Smooth muscle cell (in vitro differentiated cells): Measurements from ENCODE around the gene MAP4K4. TPM values are rescaled to one million over a fixed set of nuclear protein-coding genes. Genes with fewer than 3 reads are reported as not detected.

Source experiments
- DNase-seq: peaks from one replicate; lab custom pipeline; 2025; ENCODE audit not compliant: unreplicated experiment; lab: John Stamatoyannopoulos, UW
- H2AFZ ChIP-seq: fragments of 200-600 bp; sonication (generic); 2 replicates; pipeline ENCODE4 v1.6.0; 2016; ENCODE audit warnings: antibody characterized with exemption, low read depth, mild to moderate bottlenecking
- H3F3A ChIP-seq: fragments of 200-600 bp; sonication (generic); 2 replicates; pipeline ENCODE4 v1.6.0; 2017; ENCODE audit warnings: antibody characterized with exemption, low read depth
- H3K27ac ChIP-seq: fragments of 200-600 bp; sonication (generic); 2 replicates; pipeline ENCODE4 v1.5.1; 2016; ENCODE audit warnings: low read depth, mild to moderate bottlenecking
- H3K27me3 ChIP-seq: fragments of 200-600 bp; sonication (generic); 2 replicates; pipeline ENCODE4 v1.6.1; 2016; ENCODE audit warnings: low read depth, mild to moderate bottlenecking
- H3K36me3 ChIP-seq: fragments of 200-600 bp; sonication (generic); 2 replicates; pipeline ENCODE4 v1.5.1; 2016; ENCODE audit warnings: low read depth
- H3K4me1 ChIP-seq: fragments of 200-600 bp; sonication (generic); 2 replicates; pipeline ENCODE4 v1.5.1; 2016; ENCODE audit warnings: low read depth
- H3K4me2 ChIP-seq: fragments of 200-600 bp; sonication (generic); 2 replicates; pipeline ENCODE4 v1.6.0; 2016; ENCODE audit warnings: mild to moderate bottlenecking
- H3K4me3 ChIP-seq: fragments of 200-600 bp; sonication (generic); 2 replicates; pipeline ENCODE4 v1.5.1; 2016; ENCODE audit warnings: mild to moderate bottlenecking
- H3K79me2 ChIP-seq: fragments of 200-600 bp; sonication (generic); 2 replicates; pipeline ENCODE4 v1.6.0; 2016; ENCODE audit warnings: low read depth, mild to moderate bottlenecking
- H3K9ac ChIP-seq: fragments of 200-600 bp; sonication (generic); 2 replicates; pipeline ENCODE4 v1.6.0; 2016; ENCODE audit warnings: low read depth
- H3K9me3 ChIP-seq: fragments of 200-600 bp; sonication (generic); replicated peaks from 2 replicates; pipeline ENCODE4 v1.5.1; 2016; ENCODE audit warnings: low read depth
- H4K20me1 ChIP-seq: fragments of 200-600 bp; sonication (generic); 2 replicates; pipeline ENCODE4 v1.6.0; 2016; ENCODE audit warnings: low read depth
- WGBS: methylation state at CpG from one replicate; pipeline ENCODE4 v1.1.7; 2016; ENCODE audit warnings: low lambda C conversion rate; 5-methylcytosine and 5-hydroxymethylcytosine counted together
- polyA plus RNA-seq: library from polyadenylated mRNA; unstranded; fragments of >200 nt; fragmentation: Nextera tagmentation; extraction: Ambion mirVana; gene quantifications from 2 replicates; pipeline ENCODE4 v1.2.1, GENCODE V29; 2016
- total RNA-seq: library from RNA; depleted of rRNA; stranded (reverse); fragments of >200 nt; gene quantifications from 2 replicates; pipeline ENCODE4 v1.2.3, GENCODE V29; 2014
- TF ChIP-seq, protein P1 (sequence below): fragments of 200-600 bp; sonication (generic); IDR thresholded peaks from 2 replicates; pipeline ENCODE4 v1.5.1; 2017; ENCODE audit warnings: borderline replicate concordance, mild to moderate bottlenecking, antibody characterized with exemption; ENCODE audit not compliant: insufficient read depth, poor library complexity, severe bottlenecking

The MAP4K4 gene
- total and polyA plus RNA-seq, 2 experiments from 2014 or later = 68.9 to 107 TPM

DNA sequence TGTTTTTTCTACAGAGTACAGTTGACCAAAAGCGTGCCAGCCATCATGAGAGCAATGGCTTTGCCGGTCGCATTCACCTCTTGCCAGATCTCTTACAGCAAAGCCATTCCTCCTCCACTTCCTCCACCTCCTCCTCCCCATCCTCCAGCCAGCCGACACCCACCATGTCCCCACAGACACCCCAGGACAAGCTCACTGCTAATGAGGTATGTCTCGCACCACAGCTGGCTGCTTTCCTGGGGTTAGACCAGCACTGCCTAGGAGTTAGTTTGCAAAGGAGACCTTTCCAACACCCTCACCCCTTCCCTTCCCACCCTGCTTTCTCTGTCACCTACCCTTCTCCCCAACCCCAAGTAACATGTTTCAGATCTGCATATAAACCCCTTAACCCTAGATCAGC lies 174.0 kb downstream of the MAP4K4 start:
- 100% methylated on average over 5 of the region's 5 CpGs for WGBS
- TF ChIP-seq, protein P1, sequence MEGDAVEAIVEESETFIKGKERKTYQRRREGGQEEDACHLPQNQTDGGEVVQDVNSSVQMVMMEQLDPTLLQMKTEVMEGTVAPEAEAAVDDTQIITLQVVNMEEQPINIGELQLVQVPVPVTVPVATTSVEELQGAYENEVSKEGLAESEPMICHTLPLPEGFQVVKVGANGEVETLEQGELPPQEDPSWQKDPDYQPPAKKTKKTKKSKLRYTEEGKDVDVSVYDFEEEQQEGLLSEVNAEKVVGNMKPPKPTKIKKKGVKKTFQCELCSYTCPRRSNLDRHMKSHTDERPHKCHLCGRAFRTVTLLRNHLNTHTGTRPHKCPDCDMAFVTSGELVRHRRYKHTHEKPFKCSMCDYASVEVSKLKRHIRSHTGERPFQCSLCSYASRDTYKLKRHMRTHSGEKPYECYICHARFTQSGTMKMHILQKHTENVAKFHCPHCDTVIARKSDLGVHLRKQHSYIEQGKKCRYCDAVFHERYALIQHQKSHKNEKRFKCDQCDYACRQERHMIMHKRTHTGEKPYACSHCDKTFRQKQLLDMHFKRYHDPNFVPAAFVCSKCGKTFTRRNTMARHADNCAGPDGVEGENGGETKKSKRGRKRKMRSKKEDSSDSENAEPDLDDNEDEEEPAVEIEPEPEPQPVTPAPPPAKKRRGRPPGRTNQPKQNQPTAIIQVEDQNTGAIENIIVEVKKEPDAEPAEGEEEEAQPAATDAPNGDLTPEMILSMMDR = no peak
- no peak for DNase-seq
- Histone ChIP-seq H4K20me1 (peaks cover 16% of the 10 kb centered on the region), H3K9ac (no peak overlapping the region), H3K9me3 (no peaks in the 10 kb centered on the region), H3K79me2 (no peaks in the 10 kb centered on the region), H3F3A (peaks cover 3% of the 10 kb centered on the region), H3K27me3 (no peaks in the 10 kb centered on the region), H2AFZ (no peak overlapping the region), H3K4me3 (no peak overlapping the region), H3K27ac (no peak overlapping the region), H3K4me2 (no peak overlapping the region), H3K36me3 (peaks cover 52% of the 10 kb centered on the region), H3K4me1 (no peaks in the 10 kb centered on the region)

- Histone ChIP-seq H3K27ac (no peak overlapping the region), H4K20me1 (peaks cover 16% of the 10 kb centered on the region), H3K4me1 (no peaks in the 10 kb centered on the region), H3K4me3 (no peak overlapping the region), H3K36me3 (peaks cover 53% of the 10 kb centered on the region), H2AFZ (no peak overlapping the region), H3K79me2 (no peaks in the 10 kb centered on the region), H3K9ac (no peak overlapping the region), H3K27me3 (no peaks in the 10 kb centered on the region), H3K4me2 (no peak overlapping the region), H3F3A (peaks cover 3% of the 10 kb centered on the region), H3K9me3 (no peaks in the 10 kb centered on the region)
- no peak for DNase-seq
- TF ChIP-seq, protein P1 = no peak
- WGBS = 93% methylated on average over 3 of the region's 3 CpGs
Measured at GRCh38 chr2:101872480-101872879, 175.0 kb downstream of the MAP4K4 start.

DNA sequence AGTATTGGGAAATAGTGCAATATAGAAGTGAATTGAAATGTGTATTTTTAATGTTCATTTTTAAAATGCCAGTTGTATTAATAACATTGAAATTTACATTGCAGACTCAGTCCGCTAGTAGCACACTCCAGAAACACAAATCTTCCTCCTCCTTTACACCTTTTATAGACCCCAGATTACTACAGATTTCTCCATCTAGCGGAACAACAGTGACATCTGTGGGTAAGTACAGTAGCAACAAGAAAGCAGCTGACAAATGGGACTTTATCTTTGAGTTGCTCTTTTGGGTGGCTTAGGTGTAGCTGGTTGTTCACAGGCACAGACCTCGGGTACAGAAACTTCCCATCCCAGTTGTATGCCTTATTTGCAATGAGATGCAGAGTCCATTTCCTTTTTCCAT lies 176.0 kb downstream of the MAP4K4 start:
- peaks cover 55% of the 10 kb centered on the region for H3K36me3 ChIP-seq
- no peaks in the 10 kb centered on the region for H3K27me3 ChIP-seq

DNA sequence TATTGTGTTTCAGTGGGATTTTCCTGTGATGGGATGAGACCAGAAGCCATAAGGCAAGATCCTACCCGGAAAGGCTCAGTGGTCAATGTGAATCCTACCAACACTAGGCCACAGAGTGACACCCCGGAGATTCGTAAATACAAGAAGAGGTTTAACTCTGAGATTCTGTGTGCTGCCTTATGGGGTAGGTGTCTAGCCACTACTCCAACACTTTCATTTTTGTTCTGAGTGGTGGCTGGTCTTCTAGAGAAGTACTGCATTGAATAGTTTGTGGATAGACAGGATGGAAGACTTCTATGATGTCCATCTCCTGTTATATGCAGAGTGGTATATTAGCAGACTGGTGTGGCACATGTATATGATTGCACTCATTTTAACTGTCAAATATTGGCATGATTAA lies 176.6 kb downstream of the MAP4K4 start:
- Histone ChIP-seq H4K20me1 (peaks cover 16% of the 10 kb centered on the region), H3K4me3 (no peak overlapping the region), H3K9me3 (no peaks in the 10 kb centered on the region), H3K4me2 (no peak overlapping the region), H3K79me2 (no peaks in the 10 kb centered on the region), H2AFZ (no peak overlapping the region), H3K36me3 (peaks cover 56% of the 10 kb centered on the region), H3K9ac (no peak overlapping the region), H3K27me3 (no peaks in the 10 kb centered on the region), H3F3A (peaks cover 3% of the 10 kb centered on the region), H3K4me1 (no peaks in the 10 kb centered on the region), H3K27ac (no peak overlapping the region)
- TF ChIP-seq, protein P1 = no peak
- WGBS = 92% methylated on average over 3 of the region's 3 CpGs
- no peak for DNase-seq

More for the DNA sequence above, 176.0 kb downstream of the MAP4K4 start:
- Histone ChIP-seq H2AFZ (no peak overlapping the region), H3K4me3 (no peak overlapping the region), H3K79me2 (no peaks in the 10 kb centered on the region), H3F3A (peaks cover 3% of the 10 kb centered on the region), H3K27ac (no peak overlapping the region), H3K4me2 (no peak overlapping the region), H3K9ac (no peak overlapping the region), H4K20me1 (peaks cover 16% of the 10 kb centered on the region), H3K4me1 (no peaks in the 10 kb centered on the region), H3K9me3 (no peaks in the 10 kb centered on the region)
- 91% methylated on average over 3 of the region's 3 CpGs for WGBS
- TF ChIP-seq, protein P1 = peak; percentile 15
- DNase-seq = no peak
